CD4-positive, alpha-beta T cell treated with Interleukin-17A for 1 hour (primary cell): ENCODE results near the gene CHN2.

Experiments
- DNase-seq: peaks from one replicate; pipeline ENCODE4 v3.0.0-alpha.2; 2020

The CHN2 gene

DNA sequence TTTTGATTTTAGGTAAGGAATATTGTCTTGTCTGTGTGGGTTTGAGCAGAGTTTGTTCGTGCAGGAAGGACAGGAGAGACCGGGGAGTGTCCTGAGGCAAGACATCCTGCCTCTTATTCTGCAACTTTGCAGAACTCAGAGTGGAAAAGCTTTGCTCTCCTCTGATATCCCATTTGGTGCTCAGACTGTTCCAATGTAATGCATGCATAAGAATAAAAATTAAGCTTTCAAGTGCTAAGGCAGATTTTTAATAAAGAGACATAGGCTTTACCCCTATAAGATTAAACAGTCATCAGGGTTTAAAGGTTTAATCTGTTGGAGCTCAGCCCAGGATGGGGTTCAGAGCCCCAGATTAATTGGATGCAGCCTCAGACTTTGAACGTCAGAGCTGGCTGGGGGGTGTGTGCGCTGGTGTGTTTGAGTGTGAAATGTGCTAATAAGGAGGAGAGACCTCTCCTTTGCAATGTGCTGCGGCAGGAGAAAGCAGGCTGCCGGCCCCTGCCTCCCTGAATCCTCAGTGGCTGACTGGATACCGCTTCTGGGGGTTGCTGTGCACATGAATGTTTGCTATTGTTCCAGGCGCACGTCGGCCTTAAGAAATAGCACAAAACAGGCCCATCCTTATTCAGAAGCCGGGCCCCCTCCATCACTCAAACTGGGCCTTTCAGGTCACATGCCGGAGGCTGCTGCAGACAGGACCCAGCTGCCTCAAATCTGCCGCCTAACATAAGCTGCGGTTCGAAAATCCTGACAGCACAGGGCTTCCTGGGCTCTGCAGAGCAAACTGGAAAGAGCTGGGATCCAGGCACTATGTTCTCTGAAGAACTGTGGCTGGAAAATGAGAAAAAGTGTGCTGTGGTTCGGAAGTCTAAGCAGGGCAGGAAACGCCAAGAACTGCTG is 285.0 kb downstream of the CHN2 start:
- no peak for DNase-seq

DNA sequence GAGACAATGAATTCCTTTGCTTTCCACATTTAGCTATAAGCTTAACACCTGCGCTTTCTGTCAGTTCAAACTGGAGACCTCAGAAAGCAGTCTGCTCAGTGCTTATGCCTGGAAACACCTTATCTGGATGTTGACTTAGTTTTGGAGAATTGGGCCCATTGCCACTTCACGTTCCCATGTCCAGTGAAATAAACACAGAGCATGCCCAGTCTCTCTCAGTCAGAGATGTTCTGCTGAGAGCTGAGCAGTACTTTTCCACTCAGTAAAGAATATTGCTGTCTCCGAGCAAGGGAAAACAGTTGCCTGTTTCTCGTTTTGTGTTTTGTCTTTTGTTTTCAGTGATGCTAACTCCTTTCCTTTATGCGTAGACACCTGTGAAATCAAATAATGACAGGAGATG is 285.9 kb downstream of the CHN2 start:
- no peak for DNase-seq

DNA sequence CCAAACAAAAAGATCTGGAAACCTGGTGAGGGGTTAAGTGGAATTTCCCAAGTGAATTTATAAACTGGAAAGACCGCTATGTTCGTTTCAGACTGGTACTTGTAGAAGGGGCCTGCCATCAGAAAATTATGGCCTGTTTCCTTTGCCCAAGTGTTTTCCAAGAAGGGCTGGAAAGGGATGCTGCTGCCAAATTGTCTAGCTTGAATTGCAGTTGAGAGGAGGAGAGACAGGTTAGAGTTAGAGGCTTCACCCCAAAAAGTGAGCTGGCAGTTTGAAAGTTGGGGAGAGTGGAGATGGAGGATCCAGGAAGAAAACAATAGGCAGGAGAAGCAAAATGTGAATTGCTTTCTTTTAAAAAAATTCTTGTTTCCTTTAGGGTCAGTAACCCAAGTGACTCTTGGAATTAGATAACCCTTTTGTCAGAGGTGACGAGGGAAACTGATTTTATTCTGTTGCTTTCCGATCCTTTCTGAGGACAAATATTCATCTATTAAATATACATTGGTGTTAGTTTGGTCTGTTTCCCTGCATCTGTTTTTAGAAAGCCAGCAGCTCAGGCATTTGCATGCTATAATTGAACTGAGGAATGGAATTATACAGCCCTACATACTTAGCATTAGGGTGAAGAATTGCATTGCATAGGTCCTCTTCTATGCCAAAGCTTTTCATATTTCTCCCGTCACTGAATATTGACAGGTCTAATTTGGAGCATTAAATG is 286.5 kb downstream of the CHN2 start:
- DNase-seq = no peak

DNA sequence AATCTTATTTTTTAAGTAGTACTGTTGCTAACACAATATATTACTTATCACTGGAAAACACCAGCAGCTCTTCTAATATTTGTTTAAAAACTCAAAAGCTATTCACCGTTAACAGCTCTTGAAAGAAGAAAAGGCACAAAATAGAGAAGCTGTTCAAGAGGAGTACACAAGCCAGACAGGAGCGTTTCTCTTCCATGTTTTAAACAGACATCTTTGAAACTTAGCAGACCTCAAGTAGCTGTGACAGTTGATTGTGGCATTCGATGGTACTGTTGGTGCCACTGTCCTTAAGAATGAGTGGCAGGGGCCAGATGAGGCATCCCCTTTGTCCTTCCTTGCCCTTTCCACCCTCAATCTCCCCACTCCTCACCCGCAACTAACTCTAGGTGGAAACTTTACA is 287.5 kb downstream of the CHN2 start:
- DNase-seq = no peak

DNA sequence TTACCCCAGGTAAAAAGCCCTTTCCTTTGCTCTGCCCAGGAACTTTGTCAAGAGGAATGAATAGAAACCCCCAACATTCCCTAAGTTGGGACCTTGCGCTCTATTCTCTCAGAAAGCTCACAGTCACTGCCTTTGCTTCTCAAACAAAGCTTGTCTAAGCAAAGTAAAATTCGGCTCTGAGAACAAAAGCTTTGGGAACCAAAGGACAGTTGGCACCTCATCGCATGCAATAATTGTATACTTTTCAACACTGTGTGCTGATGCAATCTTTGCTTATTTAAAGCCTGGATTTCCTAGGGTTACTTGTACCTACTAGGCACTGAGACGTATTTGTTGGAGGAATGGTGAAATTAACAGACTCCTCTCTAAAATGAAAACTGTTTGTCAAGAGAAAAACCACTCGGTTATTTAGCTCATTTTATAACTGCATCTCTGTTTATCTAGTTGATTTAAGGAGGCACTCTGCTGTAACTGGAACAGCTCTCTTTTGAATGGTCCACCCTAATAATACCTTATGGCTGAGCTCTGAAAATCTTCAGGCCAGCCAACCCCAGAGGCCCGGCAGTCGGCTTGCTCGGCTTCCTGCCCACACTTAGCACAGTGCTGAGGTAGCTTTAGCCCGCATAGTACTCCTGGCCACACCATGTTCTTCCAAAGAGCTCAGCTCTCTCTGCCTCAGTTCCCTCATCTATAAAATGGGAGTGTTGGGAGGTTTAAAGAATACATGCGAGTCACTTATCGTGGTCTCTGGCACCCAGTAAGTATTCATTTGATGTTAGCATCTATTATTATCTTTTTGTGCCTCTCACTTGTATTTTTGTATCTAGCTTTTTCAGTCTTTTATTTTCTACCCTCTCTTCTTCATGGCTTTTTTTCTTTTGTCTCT is 288.9 kb downstream of the CHN2 start:
- DNase-seq = no peak

DNA sequence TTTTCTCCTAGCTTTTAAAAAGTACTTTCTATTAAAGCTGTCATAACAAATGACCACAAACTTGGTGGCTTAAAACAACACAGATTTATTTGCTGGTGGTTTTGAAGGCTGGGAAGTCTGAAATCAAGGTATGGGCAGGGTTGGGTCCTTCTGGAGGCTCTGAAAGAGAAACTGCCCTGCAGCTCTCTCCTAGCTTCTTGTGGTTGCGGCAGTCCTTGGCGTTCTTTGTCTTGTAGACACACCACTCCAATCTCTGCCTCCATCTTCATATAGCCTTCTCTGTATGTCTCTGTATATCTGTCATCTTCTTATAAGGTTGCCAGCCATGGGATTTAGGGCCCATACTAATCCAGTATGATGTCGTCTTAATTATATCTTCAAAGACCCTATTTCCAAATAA is 289.7 kb downstream of the CHN2 start:
- no peak for DNase-seq

DNA sequence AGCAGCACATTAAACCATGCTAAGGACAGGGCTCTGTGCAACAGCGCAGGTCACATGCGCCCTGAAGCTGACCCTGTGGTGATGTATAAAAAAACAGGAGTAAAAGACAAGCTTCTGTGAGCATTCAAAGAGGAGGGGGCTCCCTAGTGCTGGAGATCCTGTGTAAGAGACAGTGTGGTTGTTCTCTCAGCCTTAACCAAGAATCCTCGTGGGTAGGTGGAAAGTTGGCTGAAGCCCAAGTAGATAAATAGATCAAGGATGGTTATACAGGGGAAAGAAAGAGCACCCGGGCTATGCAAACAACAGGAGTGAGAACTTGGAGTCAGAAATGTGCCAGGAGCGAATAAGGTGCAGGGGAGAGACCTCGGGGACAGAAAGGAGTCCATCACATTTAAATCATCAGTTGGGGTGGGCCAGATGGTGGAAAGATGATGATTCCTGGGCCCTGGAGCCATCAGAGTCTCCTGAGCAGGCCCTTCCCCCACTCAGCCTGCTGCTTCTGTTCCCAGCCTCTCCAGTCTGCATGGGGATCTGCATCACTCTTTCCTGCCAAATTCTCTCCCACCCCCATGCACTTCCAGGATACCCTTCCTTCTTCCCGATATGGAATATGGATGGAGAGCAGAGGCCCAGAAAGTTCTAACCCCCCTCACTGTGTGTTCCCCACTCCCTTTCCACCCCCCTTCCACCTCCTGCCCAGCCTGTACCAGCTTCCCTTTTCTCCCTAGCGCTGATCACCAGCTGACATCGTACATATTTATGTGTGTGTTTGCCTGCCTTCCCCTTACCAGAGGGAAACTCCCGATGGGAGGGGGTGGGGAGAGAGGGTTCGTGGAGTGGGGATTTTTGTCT is 291.0 kb downstream of the CHN2 start:
- DNase-seq = no peak

DNA sequence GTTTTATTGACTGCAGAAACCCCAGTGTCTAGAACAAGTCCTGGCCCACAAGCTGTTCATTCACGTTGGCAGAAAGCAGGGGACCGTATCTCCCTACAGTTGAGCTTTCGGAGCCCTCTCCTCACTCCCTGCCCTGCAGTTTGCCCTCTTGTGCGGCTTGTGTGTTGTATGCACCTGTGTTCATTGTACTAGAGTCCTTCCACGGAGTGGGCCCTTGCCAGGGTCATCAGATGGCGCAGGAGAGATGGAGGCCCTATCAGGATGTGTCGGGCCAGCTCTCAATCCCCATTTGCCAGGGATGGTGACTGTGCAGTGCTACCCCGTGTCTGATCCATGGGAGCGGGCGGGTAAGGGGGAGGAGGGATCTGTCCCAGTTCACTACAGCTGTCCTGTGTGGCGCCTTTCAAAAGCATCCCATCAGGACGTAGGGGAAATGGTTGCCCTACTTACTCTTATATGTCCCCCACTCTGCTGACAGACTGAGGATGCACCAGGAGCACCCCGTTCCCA is 291.7 kb downstream of the CHN2 start:
- no peak for DNase-seq

DNA sequence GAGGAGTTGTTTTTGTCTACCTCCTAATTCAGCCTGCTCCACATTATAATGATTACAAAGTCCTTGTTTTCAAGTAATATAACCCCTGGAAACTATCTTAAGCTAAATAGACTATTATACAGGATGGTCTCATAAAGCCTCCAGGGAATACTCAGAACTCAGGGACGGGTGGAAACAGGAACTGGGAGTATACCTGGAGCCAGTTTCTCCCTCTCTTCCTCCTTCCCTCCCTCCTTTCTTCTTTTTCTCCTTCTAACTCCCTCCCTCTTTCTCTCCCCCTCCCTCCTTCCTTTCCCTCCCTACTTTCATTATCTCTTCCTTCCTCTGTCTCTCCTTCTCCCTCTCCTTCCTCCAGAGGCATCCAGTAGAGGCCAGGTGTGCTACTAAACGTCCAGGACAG is 292.8 kb downstream of the CHN2 start:
- no peak for DNase-seq

DNA sequence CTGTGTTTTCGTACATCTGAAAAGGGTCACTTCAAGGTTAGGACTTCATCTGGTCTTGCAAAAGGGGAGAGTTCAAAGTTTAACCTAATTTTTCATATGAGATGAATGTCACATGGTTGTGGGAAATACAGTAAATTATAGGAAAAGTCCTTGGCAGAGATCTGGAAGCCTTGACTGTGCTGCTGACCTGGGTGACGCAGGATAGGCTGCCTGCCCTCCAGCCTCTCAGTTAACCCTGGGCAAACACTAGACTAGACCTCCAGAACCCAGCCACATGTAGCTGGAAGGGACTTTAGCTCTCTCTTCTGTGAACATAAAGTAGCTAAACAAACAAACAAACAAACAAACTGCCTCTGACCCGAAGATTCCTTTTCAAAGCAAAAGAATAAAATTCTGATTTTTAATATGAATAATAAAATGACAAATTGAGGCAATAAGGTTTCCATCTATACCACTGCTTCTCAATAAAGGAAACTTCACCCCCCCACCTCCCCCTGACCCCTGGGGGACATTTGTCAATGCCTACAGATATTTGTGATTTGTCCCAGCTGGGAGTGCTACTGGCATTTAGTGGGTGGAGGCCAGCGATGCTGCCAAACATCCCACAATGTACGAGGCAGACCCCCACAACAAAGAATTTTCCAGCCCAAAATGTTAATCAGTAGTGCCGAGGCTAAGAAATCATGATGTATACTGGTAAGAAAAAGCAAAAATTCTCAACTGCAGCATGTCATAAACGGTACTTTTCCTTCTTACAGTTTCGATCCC is 293.8 kb downstream of the CHN2 start:
- DNase-seq = no peak

DNA sequence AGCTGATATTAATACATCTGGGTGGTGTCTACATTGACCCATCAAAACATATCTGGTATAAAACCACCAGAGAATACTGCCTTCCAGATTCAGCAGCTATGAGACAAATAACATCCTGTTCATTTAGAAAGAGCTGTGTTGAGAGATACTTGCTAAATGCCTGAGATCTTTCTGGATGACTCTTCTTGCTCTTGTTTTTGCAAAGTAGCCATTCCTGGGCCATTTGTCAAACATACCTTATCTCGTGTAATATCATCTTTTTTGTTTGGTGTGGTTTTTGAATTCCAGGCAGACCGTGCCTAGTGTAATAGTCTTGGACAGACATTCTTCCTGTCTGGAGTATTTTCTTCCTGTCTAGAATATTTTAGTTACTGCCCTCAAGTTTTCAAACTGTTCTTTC is 294.4 kb downstream of the CHN2 start:
- no peak for DNase-seq

DNA sequence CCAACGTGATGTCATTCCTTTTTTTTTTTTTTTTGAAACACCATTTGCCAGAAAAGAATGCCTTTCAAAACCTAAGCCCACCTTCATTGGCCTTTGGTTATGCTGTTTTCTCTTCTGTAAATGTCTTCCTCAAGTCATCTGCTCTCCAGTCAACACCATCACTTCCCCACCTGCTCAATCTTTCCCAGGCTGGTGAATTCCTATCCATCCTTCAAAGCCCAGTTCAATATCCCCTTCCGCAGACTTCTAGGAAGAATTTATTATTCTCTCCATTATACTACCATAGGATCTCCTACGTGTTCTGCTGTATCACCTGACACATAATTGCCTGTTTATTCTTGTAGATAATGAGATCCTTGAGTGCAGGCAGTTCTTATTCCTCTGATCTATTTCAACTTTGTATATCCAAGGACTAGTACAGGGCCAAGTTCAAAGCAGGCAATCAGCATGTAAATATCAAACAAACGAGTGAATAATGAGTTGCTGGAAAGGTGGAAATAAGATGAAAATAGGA is 295.6 kb downstream of the CHN2 start:
- no peak for DNase-seq

DNA sequence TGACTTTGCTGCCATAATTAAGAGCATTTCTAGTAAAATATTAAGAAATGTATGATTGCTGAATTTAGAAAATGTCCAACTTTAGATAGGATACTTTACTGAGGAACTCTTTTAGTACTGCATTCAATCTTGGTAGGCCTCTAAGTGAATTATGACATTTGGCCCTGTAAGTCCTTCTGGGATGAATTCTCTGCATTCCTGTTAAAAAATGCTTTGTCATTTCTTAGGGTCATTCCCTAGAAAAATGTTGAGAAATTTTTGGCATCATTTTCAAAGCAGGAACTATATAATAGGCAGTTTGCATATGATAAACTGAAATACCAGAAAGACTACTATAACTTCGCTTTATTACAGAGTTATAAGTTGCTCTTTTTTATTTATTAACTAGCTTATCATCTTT is 299.8 kb downstream of the CHN2 start:
- DNase-seq = no peak

DNA sequence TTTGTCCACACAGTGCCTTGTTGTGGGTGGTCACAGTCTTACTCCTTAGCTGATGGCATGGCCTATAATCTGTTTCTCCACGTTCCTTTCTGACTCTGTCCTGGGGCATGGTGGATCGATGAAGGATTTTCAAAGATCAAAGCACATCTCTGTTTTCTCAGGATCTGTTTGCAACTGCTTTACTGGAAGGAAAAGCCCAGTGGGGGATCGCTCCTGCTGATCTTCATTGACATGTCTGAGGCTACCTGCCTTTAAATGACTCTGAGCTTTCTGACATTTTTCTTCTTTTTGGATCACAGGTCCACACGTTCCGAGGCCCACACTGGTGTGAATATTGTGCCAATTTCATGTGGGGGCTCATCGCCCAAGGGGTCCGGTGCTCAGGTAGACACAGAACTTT is 301.1 kb downstream of the CHN2 start:
- no peak for DNase-seq

DNA sequence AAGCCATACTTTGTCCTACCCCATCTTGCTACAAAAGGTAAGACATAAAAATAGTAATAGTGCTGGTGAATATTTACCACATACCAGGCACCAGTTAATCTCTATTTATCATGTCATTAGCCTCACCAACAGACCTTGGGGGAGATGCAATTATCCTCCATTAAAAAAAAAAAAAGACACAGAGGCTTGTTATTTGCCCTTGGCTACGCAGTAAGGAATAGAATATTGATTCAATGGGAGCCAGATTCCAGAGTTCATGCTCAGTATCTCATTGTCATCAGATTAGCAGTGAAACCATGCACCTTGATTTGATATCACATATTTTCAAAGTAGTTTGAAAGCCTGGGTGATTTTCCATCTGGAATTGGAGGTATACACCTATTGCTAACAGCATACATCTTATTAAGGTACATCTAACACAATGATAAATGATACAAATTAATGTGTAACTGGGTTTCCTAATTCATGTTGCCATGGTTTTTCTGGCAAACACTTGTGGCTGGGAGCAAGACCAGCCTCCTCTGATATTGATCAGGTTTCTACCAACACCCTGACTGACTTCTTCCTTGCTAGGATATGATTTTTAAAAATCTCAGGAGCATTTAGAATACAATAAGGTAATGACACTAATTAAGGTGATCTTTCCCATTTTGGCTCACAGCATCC is 301.9 kb downstream of the CHN2 start:
- no peak for DNase-seq

DNA sequence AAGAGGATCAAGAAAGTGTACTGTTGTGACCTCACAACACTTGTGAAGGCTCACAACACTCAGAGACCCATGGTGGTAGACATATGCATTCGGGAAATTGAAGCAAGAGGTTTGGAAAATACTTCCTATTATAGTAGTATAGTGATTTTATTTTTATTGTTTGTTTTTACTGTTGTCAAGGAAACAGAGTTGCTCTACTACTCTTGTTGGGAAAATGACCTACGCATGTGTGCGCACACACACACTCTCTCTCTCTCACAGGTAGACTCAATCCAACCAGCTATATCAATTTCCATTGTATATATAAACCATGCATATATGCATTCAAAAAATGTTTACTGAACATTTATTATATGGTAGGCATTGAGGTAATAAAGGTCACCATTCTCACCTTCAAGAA is 305.4 kb downstream of the CHN2 start:
- no peak for DNase-seq

DNA sequence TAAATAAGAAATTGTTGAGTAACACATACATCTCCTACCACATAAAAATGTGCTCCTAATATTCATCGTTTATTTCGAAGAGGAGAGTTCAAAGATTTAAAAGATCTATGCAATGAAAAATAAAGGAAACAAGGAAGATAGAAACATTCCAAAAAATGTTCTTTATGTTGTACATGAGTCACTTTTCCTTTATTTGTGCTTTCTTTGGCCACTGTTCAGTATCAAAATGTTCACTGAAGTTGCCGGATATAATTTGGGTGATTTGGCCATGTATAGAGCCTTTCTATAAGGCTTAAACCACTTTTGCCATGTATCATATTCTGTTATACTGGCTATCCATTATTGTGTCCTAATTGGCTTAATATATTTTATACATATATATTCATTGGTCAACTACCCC is 306.1 kb downstream of the CHN2 start:
- no peak for DNase-seq

DNA sequence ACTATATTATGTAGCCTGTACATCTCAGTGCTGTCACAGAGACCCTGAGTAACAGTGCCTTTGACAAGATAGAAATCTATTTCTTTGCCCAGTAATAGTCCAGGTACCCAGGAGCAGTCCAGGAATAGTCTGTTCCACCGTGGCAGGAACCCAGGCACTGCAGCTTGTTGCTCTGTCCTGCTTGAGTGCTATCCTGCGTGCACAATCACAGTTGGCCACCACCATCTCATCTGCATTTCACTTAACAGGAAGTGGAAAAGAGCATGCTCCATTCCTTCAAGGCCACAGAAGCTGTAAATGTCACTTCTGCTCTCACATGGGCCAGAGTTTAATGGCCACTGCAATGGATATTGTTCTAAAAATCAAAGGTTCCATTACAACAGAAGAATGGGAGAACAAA is 307.6 kb downstream of the CHN2 start:
- DNase-seq = no peak

DNA sequence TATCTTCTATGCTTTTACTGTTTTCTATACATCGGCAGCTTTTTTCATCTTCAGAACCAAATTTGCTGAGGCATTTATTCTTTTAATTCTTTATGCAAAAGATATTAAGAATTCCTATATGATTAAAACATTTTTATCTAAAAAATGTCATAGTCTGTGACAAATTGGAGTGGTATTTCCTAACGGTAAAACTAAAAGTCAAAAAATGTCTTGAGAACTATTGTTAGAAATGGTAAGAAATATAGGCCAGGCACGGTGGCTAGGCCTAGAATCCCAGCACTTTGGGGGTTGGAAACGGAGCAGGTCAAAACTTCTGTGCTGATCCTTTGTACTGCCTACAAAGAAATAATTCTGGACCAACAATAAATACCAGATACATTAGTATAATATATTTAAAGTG is 311.4 kb downstream of the CHN2 start:
- no peak for DNase-seq

DNA sequence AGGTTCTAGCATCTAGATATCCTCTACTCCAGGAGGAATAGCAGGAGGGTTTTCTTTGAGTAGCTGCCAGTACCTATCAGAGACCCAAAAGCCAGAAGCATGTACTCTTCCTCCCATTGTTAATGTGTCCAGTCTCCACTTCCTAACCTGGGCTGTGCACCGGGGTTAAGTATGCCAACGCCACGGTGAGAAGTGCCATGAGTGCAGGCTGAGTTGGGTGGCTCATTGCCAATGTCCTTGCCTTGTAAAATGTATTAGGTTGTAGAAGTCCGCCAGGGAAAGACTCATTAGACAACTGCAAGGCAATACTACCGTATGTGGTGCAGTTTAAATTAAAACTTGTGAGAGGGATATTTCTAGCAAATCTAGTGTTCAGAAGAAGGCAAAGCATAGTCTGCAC is 314.0 kb downstream of the CHN2 start:
- no peak for DNase-seq

DNA sequence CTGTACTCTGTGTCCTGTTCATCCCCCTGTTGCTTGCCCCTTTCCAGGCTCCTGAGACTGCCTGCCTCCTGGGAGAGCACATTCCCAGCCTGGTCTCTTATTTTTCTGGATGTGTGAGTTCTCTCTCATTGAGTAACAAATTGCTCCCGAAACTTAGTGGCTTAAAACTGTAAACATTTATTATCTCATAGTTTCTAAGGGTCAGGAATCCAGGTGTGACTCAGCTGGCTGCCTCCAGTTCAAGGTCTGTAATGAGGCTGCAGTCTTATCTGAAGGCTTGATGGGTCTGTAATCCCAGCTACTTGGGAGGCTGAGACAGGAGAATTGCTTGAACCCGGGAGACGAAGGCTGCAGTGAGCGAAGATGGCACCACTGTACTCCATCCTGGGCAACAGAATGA is 315.5 kb downstream of the CHN2 start:
- no peak for DNase-seq
